Retina (tissue), 1 donor: ENCODE data around the gene SMPD2.

Experiments used
- DNase-seq: peaks from one replicate; pipeline ENCODE4 v3.0.0-alpha.2; 2016

Gene SMPD2

DNA sequence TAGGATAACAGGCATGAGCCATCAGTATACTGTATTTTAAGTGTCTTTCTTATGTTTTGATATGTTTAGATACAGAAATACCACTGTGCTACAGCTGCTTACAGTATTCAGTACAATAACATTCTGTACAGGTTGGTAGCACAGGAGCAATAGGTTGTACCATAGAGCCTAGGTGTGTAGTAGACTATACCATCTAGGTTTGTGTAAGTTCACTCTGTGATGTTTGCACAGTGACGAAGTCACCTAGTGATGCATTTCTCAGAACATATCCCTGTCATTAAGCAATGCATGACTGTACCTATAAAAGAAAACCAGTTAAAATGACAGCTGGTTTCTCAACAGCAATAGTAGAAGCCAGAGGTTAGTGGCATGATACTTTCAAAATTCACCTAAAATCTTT, 45.5 kb downstream of the SMPD2 start:
- DNase-seq: no peak

DNA sequence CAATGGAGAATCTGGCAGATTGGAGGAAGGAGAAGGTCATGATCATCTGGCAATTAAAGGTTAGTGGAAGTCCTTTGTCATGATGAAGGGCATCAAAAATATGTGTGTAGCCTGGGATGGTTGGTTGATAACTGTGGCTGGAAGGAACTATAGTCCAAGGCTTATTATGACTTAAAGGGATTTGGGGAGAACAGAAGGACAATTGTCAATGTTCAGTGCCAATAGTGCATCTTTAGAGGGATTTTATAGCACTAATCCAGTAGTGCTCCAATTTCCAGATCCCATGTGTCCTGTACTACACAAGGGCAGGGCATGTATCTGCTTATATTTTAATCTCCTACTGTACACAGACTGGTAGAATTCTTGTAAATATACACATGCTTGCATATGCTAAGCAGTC, 47.5 kb downstream of the SMPD2 start:
- DNase-seq: no peak

DNA sequence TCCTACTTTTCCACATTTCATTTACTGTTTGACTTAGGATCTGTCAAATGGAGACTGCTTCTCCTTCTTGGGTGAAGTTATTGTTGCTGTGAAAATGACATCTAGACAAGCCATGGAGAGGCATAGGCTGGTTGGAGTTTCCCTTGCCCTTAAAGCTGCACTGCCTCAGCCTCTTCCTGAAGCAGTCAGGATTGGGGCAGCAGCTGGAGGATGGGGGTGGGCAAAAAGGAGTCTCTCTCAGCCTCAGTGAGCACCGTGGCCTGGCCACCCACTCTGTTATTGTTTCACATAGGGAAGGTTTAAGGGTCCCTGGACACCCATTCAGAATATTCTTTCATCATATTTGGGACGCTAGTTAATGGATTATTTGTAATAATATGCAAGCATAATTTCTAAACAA, 50.2 kb downstream of the SMPD2 start:
- DNase-seq: peak; percentile 43

DNA sequence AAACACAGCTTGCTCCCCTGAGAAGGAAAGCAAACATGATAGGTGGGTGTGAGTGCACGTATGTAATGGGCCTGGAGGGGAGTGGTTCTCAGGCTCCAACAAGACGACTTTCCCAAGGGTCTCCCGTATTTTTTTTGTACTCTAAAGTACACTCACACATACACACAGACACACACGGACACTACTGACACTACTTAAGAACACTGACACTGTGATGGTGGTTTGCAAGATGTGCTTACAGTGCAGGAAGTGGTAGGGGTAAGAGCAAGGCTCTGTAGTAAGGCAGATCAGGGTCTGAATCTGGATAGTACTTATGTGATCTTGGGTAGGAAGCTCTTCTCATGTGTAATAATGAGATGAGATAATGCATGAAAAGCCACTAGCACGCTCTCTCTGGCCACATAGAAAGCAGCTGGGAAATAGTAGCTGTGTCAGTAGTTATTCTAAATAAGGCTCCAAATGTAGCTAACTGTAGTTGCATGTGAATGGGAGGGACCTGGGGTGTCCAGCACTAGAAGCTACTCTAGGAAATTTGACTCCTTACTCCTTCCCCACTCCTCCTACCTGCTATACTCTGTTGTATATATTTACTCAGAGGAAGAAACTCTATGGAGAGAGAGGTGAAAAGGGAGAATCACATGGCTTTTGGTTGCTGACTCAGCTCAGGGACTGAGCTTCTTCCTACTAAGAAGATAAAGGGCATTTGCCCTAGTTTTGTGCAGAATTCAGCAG, 50.8 kb downstream of the SMPD2 start:
- peak; percentile 66 for DNase-seq
